DND-41 (cell line): ENCODE results near the gene PRKCA.

ENCODE experiments used
- EZH2 ChIP-seq: IDR thresholded peaks from 3 replicates; pipeline ENCODE4 v1.6.1; 2012; ENCODE audit warnings: borderline replicate concordance, low read depth, mild to moderate bottlenecking, moderate library complexity, low read length, inconsistent platforms; ENCODE audit not compliant: severe bottlenecking
- TF ChIP-seq, protein P1 (sequence below): IDR thresholded peaks from 2 replicates; pipeline ENCODE4 v1.5.1; 2012; ENCODE audit warnings: borderline replicate concordance, low read length, moderate library complexity, mild to moderate bottlenecking; ENCODE audit not compliant: poor library complexity, severe bottlenecking; ENCODE audit errors: extremely low read depth

DNA sequence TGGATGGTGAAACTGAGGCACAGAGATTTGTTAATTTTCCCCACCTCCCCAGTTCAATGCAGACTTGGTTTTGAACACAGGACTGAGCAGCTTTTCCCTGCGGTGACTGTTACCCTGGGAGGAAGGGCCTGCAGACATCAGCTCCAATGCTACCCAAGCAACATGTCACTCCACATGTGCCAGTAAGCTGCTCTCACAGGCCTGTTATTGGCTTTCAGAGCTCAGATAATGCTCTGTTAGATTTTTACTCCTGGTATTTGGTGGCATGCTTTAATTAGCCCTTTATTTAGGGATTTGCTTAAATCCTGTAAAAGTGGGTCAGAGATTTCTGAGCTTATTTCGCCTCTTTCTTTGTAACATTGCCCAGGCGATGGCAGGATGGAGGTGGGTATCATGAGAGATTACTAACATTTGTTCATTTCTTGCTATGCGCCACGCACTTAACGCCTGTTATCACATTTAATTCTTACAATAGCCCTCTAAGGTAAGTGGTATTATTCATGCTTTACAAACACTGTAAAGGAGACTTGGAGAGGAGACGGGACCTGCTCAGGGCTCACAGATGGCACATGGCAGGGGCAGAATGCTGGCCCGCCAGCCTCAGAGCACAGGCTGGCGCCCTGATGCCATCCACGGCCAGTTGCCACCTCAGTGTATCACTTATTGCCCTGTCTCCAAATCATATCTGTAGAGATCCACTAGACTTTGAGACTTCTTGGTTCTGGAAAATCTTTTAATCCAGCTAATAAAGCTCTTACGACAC lies 448.5 kb downstream of the PRKCA start:
- TF ChIP-seq, protein P1, sequence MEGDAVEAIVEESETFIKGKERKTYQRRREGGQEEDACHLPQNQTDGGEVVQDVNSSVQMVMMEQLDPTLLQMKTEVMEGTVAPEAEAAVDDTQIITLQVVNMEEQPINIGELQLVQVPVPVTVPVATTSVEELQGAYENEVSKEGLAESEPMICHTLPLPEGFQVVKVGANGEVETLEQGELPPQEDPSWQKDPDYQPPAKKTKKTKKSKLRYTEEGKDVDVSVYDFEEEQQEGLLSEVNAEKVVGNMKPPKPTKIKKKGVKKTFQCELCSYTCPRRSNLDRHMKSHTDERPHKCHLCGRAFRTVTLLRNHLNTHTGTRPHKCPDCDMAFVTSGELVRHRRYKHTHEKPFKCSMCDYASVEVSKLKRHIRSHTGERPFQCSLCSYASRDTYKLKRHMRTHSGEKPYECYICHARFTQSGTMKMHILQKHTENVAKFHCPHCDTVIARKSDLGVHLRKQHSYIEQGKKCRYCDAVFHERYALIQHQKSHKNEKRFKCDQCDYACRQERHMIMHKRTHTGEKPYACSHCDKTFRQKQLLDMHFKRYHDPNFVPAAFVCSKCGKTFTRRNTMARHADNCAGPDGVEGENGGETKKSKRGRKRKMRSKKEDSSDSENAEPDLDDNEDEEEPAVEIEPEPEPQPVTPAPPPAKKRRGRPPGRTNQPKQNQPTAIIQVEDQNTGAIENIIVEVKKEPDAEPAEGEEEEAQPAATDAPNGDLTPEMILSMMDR, result no peak
- TF ChIP-seq EZH2, result no peak
